Ovary (tissue), 3 donors: Measurements from ENCODE around the gene GRK2.

Experiments used
- CTCF ChIP-seq, 3 donors: fragments of 450-650 bp in 2 of 3; fragments of 200-600 bp in 1 of 3; IDR thresholded peaks; one replicate each; pipeline versions ENCODE4 v1.5.1 to v1.8.0; 2016 to 2022; ENCODE audit warnings: antibody characterized with exemption in 3 of 3, mild to moderate bottlenecking in 1 of 3
- POLR2A ChIP-seq: fragments of 450-650 bp; IDR thresholded peaks from one replicate; pipeline ENCODE4 v1.6.1; 2017; ENCODE audit warnings: antibody characterized with exemption, mild to moderate bottlenecking, moderate library complexity
- donor health status: DM: no; HTN: no; CAD: no.

- TF ChIP-seq POLR2A (no peak), CTCF (IDR thresholded peaks at IDR 0.05) (no peak)
Observed at GRCh38 chr11:67253872-67254624, 12.2 kb upstream of the GRK2 start.
